HEK293 (cell line): ENCODE data around the gene HOXB7.

ENCODE experiments used
- GLI4 ChIP-seq: fragments of 450-650 bp; formaldehyde crosslinking; IDR thresholded peaks from 2 replicates; pipeline ENCODE4 v1.5.1; 2016; ENCODE audit warnings: missing biosample characterization, missing genetic modification characterization
- MZF1 ChIP-seq: fragments of 450-650 bp; formaldehyde crosslinking; IDR thresholded peaks from 2 replicates; pipeline ENCODE4 v1.5.1; 2017; ENCODE audit warnings: missing biosample characterization, missing genetic modification characterization, borderline replicate concordance
- WT1 ChIP-seq: fragments of 450-650 bp; formaldehyde crosslinking; IDR thresholded peaks from 2 replicates; pipeline ENCODE4 v1.5.1; 2016; ENCODE audit warnings: missing biosample characterization, missing genetic modification characterization
- YY2 ChIP-seq: fragments of 450-650 bp; formaldehyde crosslinking; IDR thresholded peaks from 2 replicates; pipeline ENCODE4 v1.5.1; 2016; ENCODE audit warnings: missing biosample characterization, missing genetic modification characterization
- ZBTB26 ChIP-seq: fragments of 450-650 bp; formaldehyde crosslinking; optimal IDR thresholded peaks from 2 replicates; pipeline ENCODE3; 2016; ENCODE audit warnings: missing biosample characterization, mild to moderate bottlenecking, missing genetic modification characterization
- ZBTB44 ChIP-seq: fragments of 450-650 bp; IDR thresholded peaks from 2 replicates; pipeline ENCODE4 v1.5.1; 2018; ENCODE audit warnings: missing biosample characterization, mild to moderate bottlenecking, missing genetic modification characterization
- ZFP37 ChIP-seq: fragments of 450-650 bp; formaldehyde crosslinking; IDR thresholded peaks from 2 replicates; pipeline ENCODE4 v1.5.1; 2016; ENCODE audit warnings: missing biosample characterization, missing genetic modification characterization
- ZNF132 ChIP-seq: fragments of 450-650 bp; formaldehyde crosslinking; IDR thresholded peaks from 2 replicates; pipeline ENCODE4 v1.5.1; 2017; ENCODE audit warnings: missing biosample characterization, missing genetic modification characterization, borderline replicate concordance
- ZNF202 ChIP-seq: fragments of 450-650 bp; formaldehyde crosslinking; IDR thresholded peaks from 2 replicates; pipeline ENCODE4 v1.5.1; 2016; ENCODE audit warnings: missing biosample characterization, missing genetic modification characterization, borderline replicate concordance
- ZNF214 ChIP-seq: fragments of 450-650 bp; formaldehyde crosslinking; IDR thresholded peaks from 2 replicates; pipeline ENCODE4 v1.5.1; 2017; ENCODE audit warnings: missing biosample characterization, mild to moderate bottlenecking, missing genetic modification characterization, borderline replicate concordance
- ZNF221 ChIP-seq: fragments of 450-650 bp; formaldehyde crosslinking; IDR thresholded peaks from 2 replicates; pipeline ENCODE4 v1.5.1; 2017; ENCODE audit warnings: missing biosample characterization, missing genetic modification characterization, borderline replicate concordance
- ZNF239 ChIP-seq: fragments of 450-650 bp; formaldehyde crosslinking; IDR thresholded peaks from 2 replicates; pipeline ENCODE4 v1.5.1; 2016; ENCODE audit warnings: missing biosample characterization, missing genetic modification characterization
- ZNF311 ChIP-seq: fragments of 450-650 bp; formaldehyde crosslinking; IDR thresholded peaks from 2 replicates; pipeline ENCODE4 v1.5.1; 2017; ENCODE audit warnings: missing biosample characterization, missing genetic modification characterization, borderline replicate concordance
- ZNF394 ChIP-seq: fragments of 450-650 bp; formaldehyde crosslinking; IDR thresholded peaks from 2 replicates; pipeline ENCODE4 v1.5.1; 2016; ENCODE audit warnings: missing biosample characterization, missing genetic modification characterization, mild to moderate bottlenecking, moderate library complexity, borderline replicate concordance
- ZNF449 ChIP-seq: fragments of 450-650 bp; formaldehyde crosslinking; IDR thresholded peaks from 2 replicates; pipeline ENCODE4 v1.5.1; 2017; ENCODE audit warnings: missing biosample characterization, mild to moderate bottlenecking, missing genetic modification characterization, moderate library complexity
- ZNF514 ChIP-seq: fragments of 450-650 bp; formaldehyde crosslinking; IDR thresholded peaks from 2 replicates; pipeline ENCODE4 v1.5.1; 2016; ENCODE audit warnings: missing biosample characterization, missing genetic modification characterization
- ZNF600 ChIP-seq: fragments of 450-650 bp; formaldehyde crosslinking; IDR thresholded peaks from 2 replicates; pipeline ENCODE4 v1.5.1; 2016; ENCODE audit warnings: missing biosample characterization, missing genetic modification characterization
- ZNF629 ChIP-seq: fragments of 450-650 bp; formaldehyde crosslinking; IDR thresholded peaks from 2 replicates; pipeline ENCODE4 v1.5.1; 2017; ENCODE audit warnings: missing biosample characterization, missing genetic modification characterization
- ZNF639 ChIP-seq: fragments of 450-650 bp; formaldehyde crosslinking; IDR thresholded peaks from 2 replicates; pipeline ENCODE4 v1.5.1; 2016; ENCODE audit warnings: missing biosample characterization, missing genetic modification characterization
- ZNF660 ChIP-seq: fragments of 450-650 bp; IDR thresholded peaks from 2 replicates; pipeline ENCODE4 v1.5.1; 2018; ENCODE audit warnings: missing biosample characterization, mild to moderate bottlenecking, missing genetic modification characterization
- ZNF785 ChIP-seq: fragments of 450-650 bp; formaldehyde crosslinking; IDR thresholded peaks from 2 replicates; pipeline ENCODE4 v1.5.1; 2016; ENCODE audit warnings: missing biosample characterization, missing genetic modification characterization
- ZNF830 ChIP-seq: fragments of 450-650 bp; IDR thresholded peaks from 2 replicates; pipeline ENCODE4 v1.5.0; 2018; ENCODE audit warnings: missing biosample characterization, missing genetic modification characterization, low read depth, mild to moderate bottlenecking, moderate library complexity

HOXB7 gene

GRCh38 chr17:48570325-48571023 lies 40.3 kb downstream of the HOXB7 start (continued):
- no peak for TF ChIP-seq ZNF132 (tag by site-specific recombination)
- TF ChIP-seq ZNF629 (tag by site-specific recombination) = no peak
- TF ChIP-seq ZNF660 (tag by site-specific recombination) = 0 out of 2 replicates have a peak, but pooled peaks have one; percentile 4
- no peak for TF ChIP-seq ZNF639 (tag by site-specific recombination)
- no peak for TF ChIP-seq ZNF221 (tag by site-specific recombination)
- TF ChIP-seq GLI4 (tag by site-specific recombination) = no peak
- no peak for TF ChIP-seq ZNF202 (tag by site-specific recombination)
- TF ChIP-seq ZBTB44 (tag by site-specific recombination) = no peak
- TF ChIP-seq WT1 = no peak
- no peak for TF ChIP-seq ZNF214 (tag by site-specific recombination)
- no peak for TF ChIP-seq ZNF239
- TF ChIP-seq MZF1 = 0 out of 2 replicates have a peak, but pooled peaks have one; percentile 10
- TF ChIP-seq ZNF449 (tag by site-specific recombination) = no peak
- TF ChIP-seq YY2 (tag by site-specific recombination) = no peak
- no peak for TF ChIP-seq ZNF311
- TF ChIP-seq ZNF600 (tag by site-specific recombination) = 0 out of 2 replicates have a peak, but pooled peaks have one; percentile 14
- TF ChIP-seq ZNF830 = no peak
- no peak for TF ChIP-seq ZNF785 (tag by site-specific recombination)
- no peak for TF ChIP-seq ZNF514 (tag by site-specific recombination)
- TF ChIP-seq ZNF394 (tag by site-specific recombination) = no peak
- no peak for TF ChIP-seq ZFP37 (tag by site-specific recombination)
- peak; percentile 3 for TF ChIP-seq ZBTB26 (tag by site-specific recombination)
